Heart right ventricle (tissue), 16 donors: ENCODE data around the gene GMDS. TPM values are rescaled to one million over a fixed set of nuclear protein-coding genes. Genes with fewer than 3 reads are reported as not detected.

ENCODE experiments used
- ATAC-seq, 8 donors: fragments of 200-7000 bp; cut with Tn5 transposase; one replicate each; pipeline ENCODE4 v1.9.1; 2020; ENCODE audit warnings: mild to moderate bottlenecking in 8 of 8, moderate library complexity in 8 of 8, moderate number of reproducible peaks in 1 of 8
- DNase-seq, 2 donors: peaks; one replicate each; pipeline ENCODE4 v3.0.0-alpha.2; 2020
- H3K27ac ChIP-seq, 10 donors: fragments of 200-600 bp; sonication (generic) in 2 of 10; one replicate each; pipeline versions ENCODE4 v1.5.0 to v1.8.0; 2020 to 2022; ENCODE audit warnings: mild to moderate bottlenecking in 3 of 10
- H3K27me3 ChIP-seq, 7 donors: fragments of 200-600 bp; one replicate each; pipeline ENCODE4 v1.8.0; 2021 to 2022; ENCODE audit warnings: mild to moderate bottlenecking in 2 of 7
- H3K36me3 ChIP-seq, 9 donors: fragments of 200-600 bp; sonication (generic) in 1 of 9; one replicate each; pipeline versions ENCODE4 v1.5.0 to v1.8.0; 2020 to 2022; ENCODE audit warnings: mild to moderate bottlenecking in 2 of 9
- H3K4me1 ChIP-seq, 9 donors: fragments of 200-600 bp; sonication (generic) in 1 of 9; one replicate each; pipeline versions ENCODE4 v1.5.0 to v1.8.0; 2020 to 2022; ENCODE audit warnings: mild to moderate bottlenecking in 4 of 9
- H3K4me3 ChIP-seq, 10 donors: fragments of 200-600 bp; sonication (generic) in 2 of 10; one replicate each; pipeline versions ENCODE4 v1.5.0 to v1.8.0; 2020 to 2022; ENCODE audit warnings: mild to moderate bottlenecking in 7 of 10, moderate library complexity in 2 of 10
- H3K9me3 ChIP-seq, 11 donors: fragments of 200-600 bp in 10 of 11; sonication (generic) in 2 of 11; one replicate each; pipeline versions ENCODE4 v1.5.0 to v1.8.0; 2013 to 2022; ENCODE audit warnings: mild to moderate bottlenecking in 2 of 11, control low read depth in 1 of 11, moderate library complexity in 1 of 11
- WGBS, 2 donors: extraction: QIAGEN DNeasy Blood & Tissue Kit; methylation state at CpG; one replicate each; pipeline ENCODE4 v1.1.7; 2013; ENCODE audit warnings: inconsistent platforms in 1 of 2; 5-methylcytosine and 5-hydroxymethylcytosine counted together
- intact Hi-C, 10 donors: fragments of 100-400 bp; cut with DNase I; formaldehyde crosslinking; loops; one replicate each; pipeline versions ENCODE4 v1.11.1 to v1.14.2; 2022
- polyA plus RNA-seq, 2 donors: library from polyadenylated mRNA; stranded (reverse); fragments of 200-250 nt; gene quantifications; one replicate each; pipeline ENCODE4 v1.2.3, GENCODE V29; 2013
- total RNA-seq, 10 donors: library from RNA; stranded (reverse); fragmentation: NEBNext Ultra II Directional in 3 of 10; extraction: Animal tissue kit (Norgen Biotek cat#: 25700) in 3 of 10; gene quantifications; one replicate each; pipeline versions ENCODE4 v1.2.1 to v1.2.4, GENCODE V29; 2021 to 2023
- TF ChIP-seq, protein P1 (sequence below), 9 donors: fragments of 200-600 bp; sonication (generic) in 2 of 9; IDR thresholded peaks; one replicate each; pipeline versions ENCODE4 v1.5.0 to v1.8.0; 2021 to 2022; ENCODE audit warnings: antibody characterized with exemption in 9 of 9, mild to moderate bottlenecking in 5 of 9, moderate library complexity in 1 of 9
- donor health status: Arrhythmogenic right ventricular cardiomyopathy.
- donor health status: ischemic (EF 13 %, LVEDD 7.1; RV severe dilation, severe dysfunction).
- donor health status: healthy with polysubstance abuse.
- donor health status: DM: no; HTN: yes; CAD: no.
- donor health status: DM: no; HTN: no; CAD: no.
- donor health status: ischemic (EF 25% LVEDD 6.9; RV normal size, moderate dysfunction).
- donor health status: ischemic (EF 25% LVEDD 5.7; RV mildly dilated, moderate dysfunction).
- donor health status: healthy.
- donor health status: DM: yes; HTN: yes; CAD: no.
- donor health status: Ischemic cardiomyopathy.
- donor health status: ischemic (EF 35%, LVEDD 5.7; RV mildly dilated, moderate dysfunction).
- donor health status: nonischemic (EF 11% LVEDD 7.7; RV severe dilation, severe dysfunction).
- donor health status: DM: yes; HTN: yes; CAD: no.
- donor health status: PGD.
- donor health status: ischemic (EF 29% LVEDD 5.4; RV normal size, mild dysfunction).
- donor health status: nonischemic (EF 23%, LVEDD 6.1; RV moderate dilation, normal function).

GMDS gene
- total and polyA plus RNA-seq, 12 donors: 5.0 to 10.6 (median 6.9) TPM

- DNase-seq (no peak), ATAC-seq (no peak)
- TF ChIP-seq, protein P1, sequence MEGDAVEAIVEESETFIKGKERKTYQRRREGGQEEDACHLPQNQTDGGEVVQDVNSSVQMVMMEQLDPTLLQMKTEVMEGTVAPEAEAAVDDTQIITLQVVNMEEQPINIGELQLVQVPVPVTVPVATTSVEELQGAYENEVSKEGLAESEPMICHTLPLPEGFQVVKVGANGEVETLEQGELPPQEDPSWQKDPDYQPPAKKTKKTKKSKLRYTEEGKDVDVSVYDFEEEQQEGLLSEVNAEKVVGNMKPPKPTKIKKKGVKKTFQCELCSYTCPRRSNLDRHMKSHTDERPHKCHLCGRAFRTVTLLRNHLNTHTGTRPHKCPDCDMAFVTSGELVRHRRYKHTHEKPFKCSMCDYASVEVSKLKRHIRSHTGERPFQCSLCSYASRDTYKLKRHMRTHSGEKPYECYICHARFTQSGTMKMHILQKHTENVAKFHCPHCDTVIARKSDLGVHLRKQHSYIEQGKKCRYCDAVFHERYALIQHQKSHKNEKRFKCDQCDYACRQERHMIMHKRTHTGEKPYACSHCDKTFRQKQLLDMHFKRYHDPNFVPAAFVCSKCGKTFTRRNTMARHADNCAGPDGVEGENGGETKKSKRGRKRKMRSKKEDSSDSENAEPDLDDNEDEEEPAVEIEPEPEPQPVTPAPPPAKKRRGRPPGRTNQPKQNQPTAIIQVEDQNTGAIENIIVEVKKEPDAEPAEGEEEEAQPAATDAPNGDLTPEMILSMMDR (IDR thresholded peaks at IDR 0.05): no peak
- Histone ChIP-seq H3K4me1 (peaks cover 0 to 61% (median 29%) of the 10 kb centered on the region in 9 donors), H3K27me3 (peaks cover 0 to 100% (median 57%) of the 10 kb centered on the region in 7 donors), H3K9me3 (no peaks in the 10 kb centered on the region), H3K4me3 (peak overlapping the region in 9 of 10 donors; percentile 48 to 81 (median 63)), H3K36me3 (no peaks in the 10 kb centered on the region), H3K27ac (peak overlapping the region in 6 of 10 donors; percentile 71 to 88 (median 80))
- 67 to 72% methylated on average over 12 of the region's 12 CpGs for WGBS, 2 donors
- intact Hi-C loops: loop anchor here in 1 of 10 donors (5.0 kb wide), 1 partner anchor 479 kb away; no protein-coding TSS in a partner anchor
These were observed 621.7 kb downstream of the GMDS start for GRCh38 chr6:1623769-1624057.

- TF ChIP-seq, protein P1 (IDR thresholded peaks at IDR 0.05): no peak
- Histone ChIP-seq H3K27me3 (peaks cover 0 to 100% (median 58%) of the 10 kb centered on the region in 7 donors), H3K9me3 (no peaks in the 10 kb centered on the region), H3K4me3 (peak overlapping the region in 3 of 10 donors; percentile 62 to 81 (median 74)), H3K36me3 (no peaks in the 10 kb centered on the region), H3K4me1 (peaks cover 0 to 58% (median 29%) of the 10 kb centered on the region in 9 donors), H3K27ac (peak overlapping the region in 1 of 10 donors; percentile 88)
- intact Hi-C loops: loop anchor here in 1 of 10 donors (5.0 kb wide), 1 partner anchor 479 kb away; no protein-coding TSS in a partner anchor
- DNase-seq (no peak), ATAC-seq (no peak)
- WGBS, 2 donors: 92 to 94% methylated on average over 8 of the region's 8 CpGs
These were observed 622.3 kb downstream of the GMDS start for GRCh38 chr6:1622851-1623768.

DNA sequence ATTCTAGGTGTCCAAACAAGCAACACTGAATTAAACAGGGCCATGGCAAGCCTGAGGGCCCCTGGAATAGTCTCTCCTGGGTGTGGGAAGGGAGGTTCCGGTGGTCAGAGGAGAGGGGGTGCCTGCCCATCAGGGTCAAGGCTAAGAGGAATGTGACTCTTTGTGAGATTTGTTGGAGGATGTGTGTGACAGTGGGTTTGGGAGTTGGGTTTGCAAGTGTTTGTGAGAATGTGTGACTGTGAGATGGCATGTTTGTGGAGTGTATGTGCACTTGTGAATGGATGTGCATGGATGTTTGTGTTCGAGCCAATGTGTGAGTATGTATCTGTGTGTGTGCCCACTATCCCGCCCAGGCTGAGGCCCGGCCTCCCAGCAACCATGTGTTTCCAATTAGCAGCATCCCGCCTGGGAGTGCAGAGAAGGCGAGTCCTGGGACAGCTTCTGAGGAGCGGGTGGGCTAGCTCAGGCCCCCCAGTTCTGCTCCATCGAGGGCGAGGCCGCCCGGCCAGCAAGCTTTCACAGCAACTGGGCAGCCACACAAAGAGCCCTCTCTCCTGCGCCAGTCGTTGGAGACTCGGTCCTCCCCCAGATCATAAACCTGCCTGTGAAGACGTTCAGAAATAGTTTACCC is 623.1 kb downstream of the GMDS start:
- intact Hi-C loops: loop anchor here in 1 of 10 donors (5.0 kb wide), 1 partner anchor 480 kb away; no protein-coding TSS in a partner anchor
- Histone ChIP-seq H3K9me3 (no peaks in the 10 kb centered on the region), H3K27ac (no peak overlapping the region), H3K4me1 (peaks cover 0 to 50% (median 26%) of the 10 kb centered on the region in 9 donors), H3K36me3 (no peaks in the 10 kb centered on the region), H3K27me3 (peaks cover 0 to 100% (median 58%) of the 10 kb centered on the region in 7 donors), H3K4me3 (no peak overlapping the region)
- DNase-seq: no peak
- 86 to 89% methylated on average over 15 of the region's 15 CpGs for WGBS, 2 donors
- no peak for ATAC-seq
- TF ChIP-seq, protein P1 (IDR thresholded peaks at IDR 0.05): no peak

- TF ChIP-seq, protein P1 (IDR thresholded peaks at IDR 0.05): no peak
- peaks cover 0 to 38% (median 15%) of the 10 kb centered on the region in 9 donors for H3K4me1 ChIP-seq
- H3K36me3 ChIP-seq: no peaks in the 10 kb centered on the region
- no peaks in the 10 kb centered on the region for H3K9me3 ChIP-seq
- H3K4me3 ChIP-seq: no peak overlapping the region
- peaks cover 0 to 100% (median 52%) of the 10 kb centered on the region in 7 donors for H3K27me3 ChIP-seq
- 83 to 85% methylated on average over 30 of the region's 30 CpGs for WGBS, 2 donors
- H3K27ac ChIP-seq: no peak overlapping the region
- ATAC-seq: no peak
- DNase-seq: no peak
- intact Hi-C loops: loop anchor here in 1 of 10 donors (5.0 kb wide), 1 partner anchor 481 kb away; no protein-coding TSS in a partner anchor
These were observed 624.2 kb downstream of the GMDS start for GRCh38 chr6:1621070-1621701.
